Adrenal gland (tissue), 5 donors: ENCODE measurements around the gene USP8.

ENCODE experiments used
- POLR2A ChIP-seq, 2 donors: fragments of 450-650 bp; IDR thresholded peaks; one replicate each; pipeline ENCODE4 v1.6.1; 2017; ENCODE audit warnings: antibody characterized with exemption in 2 of 2, mild to moderate bottlenecking in 2 of 2, moderate library complexity in 1 of 2
- TF ChIP-seq, protein P1 (sequence below), 6 experiments: fragments of 450-650 bp in 4 of 6; fragments of 200-600 bp in 2 of 6; sonication (generic) in 1 of 6; IDR thresholded peaks; 1 replicate in 5 of 6; 2 replicates in 1 of 6; pipeline versions ENCODE4 v1.5.1 to v1.8.0; 2016 to 2021; ENCODE audit warnings: antibody characterized with exemption in 6 of 6, mild to moderate bottlenecking in 2 of 6, moderate library complexity in 1 of 6
- donor health status: DM: no; HTN: no; CAD: no.

DNA sequence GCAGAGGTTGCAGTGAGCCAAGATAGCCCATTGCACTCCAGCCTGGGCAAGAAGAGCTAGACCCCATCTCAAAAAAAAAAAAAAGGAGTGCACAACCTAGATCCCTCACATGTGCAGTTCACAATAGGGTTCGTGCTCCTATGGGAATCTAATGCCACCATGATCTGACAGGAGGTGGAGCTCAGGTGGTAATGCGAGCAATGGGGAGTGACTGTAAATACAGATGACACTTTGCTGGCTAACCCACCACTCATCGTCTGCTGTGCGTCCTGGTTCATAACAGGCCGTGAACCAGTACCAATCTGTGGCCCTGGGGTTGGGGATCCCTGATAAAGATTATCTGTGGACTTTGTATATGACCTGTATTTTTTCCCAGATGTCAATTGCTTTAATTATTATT is 16.7 kb downstream of the USP8 start:
- TF ChIP-seq, protein P1, sequence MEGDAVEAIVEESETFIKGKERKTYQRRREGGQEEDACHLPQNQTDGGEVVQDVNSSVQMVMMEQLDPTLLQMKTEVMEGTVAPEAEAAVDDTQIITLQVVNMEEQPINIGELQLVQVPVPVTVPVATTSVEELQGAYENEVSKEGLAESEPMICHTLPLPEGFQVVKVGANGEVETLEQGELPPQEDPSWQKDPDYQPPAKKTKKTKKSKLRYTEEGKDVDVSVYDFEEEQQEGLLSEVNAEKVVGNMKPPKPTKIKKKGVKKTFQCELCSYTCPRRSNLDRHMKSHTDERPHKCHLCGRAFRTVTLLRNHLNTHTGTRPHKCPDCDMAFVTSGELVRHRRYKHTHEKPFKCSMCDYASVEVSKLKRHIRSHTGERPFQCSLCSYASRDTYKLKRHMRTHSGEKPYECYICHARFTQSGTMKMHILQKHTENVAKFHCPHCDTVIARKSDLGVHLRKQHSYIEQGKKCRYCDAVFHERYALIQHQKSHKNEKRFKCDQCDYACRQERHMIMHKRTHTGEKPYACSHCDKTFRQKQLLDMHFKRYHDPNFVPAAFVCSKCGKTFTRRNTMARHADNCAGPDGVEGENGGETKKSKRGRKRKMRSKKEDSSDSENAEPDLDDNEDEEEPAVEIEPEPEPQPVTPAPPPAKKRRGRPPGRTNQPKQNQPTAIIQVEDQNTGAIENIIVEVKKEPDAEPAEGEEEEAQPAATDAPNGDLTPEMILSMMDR (IDR thresholded peaks at IDR 0.05), result no peak
- TF ChIP-seq POLR2A (IDR thresholded peaks at IDR 0.05), result no peak
